HL-60 (cell line): ENCODE measurements around the gene NCS1.

Experiments
- DNase-seq, 2 experiments: peaks; one replicate each; pipeline ENCODE4 v3.0.0-alpha.2; 2010 to 2020; ENCODE audit warnings: low read depth in 1 of 2, low spot score in 1 of 2
- H3K27ac ChIP-seq: fragments of 250-450 bp; sonication (Bioruptor Pico); replicated peaks from 2 replicates; pipeline ENCODE4 v1.5.1; 2020; ENCODE audit warnings: mild to moderate bottlenecking, moderate library complexity
- H3K27me3 ChIP-seq: fragments of 250-450 bp; sonication (Bioruptor Pico); 2 replicates; pipeline ENCODE4 v1.5.1; 2021; ENCODE audit warnings: mild to moderate bottlenecking, moderate library complexity; ENCODE audit not compliant: insufficient read depth, poor library complexity, severe bottlenecking
- H3K4me3 ChIP-seq: replicated peaks from 2 replicates; pipeline ENCODE4 v1.5.1; 2011; ENCODE audit warnings: mild to moderate bottlenecking, control low read depth, low read length; ENCODE audit not compliant: insufficient read depth
- CTCF ChIP-seq: IDR thresholded peaks from one replicate; pipeline ENCODE4 v1.5.1; 2011; ENCODE audit warnings: low read length, control low read depth, inconsistent platforms; ENCODE audit not compliant: insufficient read depth
- GABPA ChIP-seq: IDR thresholded peaks from 2 replicates; pipeline ENCODE4 v1.6.1; 2012; ENCODE audit warnings: low read depth
- POLR2AphosphoS5 ChIP-seq: IDR thresholded peaks from 2 replicates; pipeline ENCODE4 v1.6.1; 2012; ENCODE audit warnings: low read depth
- REST ChIP-seq: IDR thresholded peaks from 2 replicates; pipeline ENCODE4 v1.6.1; 2012; ENCODE audit warnings: low read depth; ENCODE audit not compliant: insufficient replicate concordance
- SPI1 ChIP-seq: IDR thresholded peaks from 2 replicates; pipeline ENCODE4 v1.6.1; 2012; ENCODE audit warnings: low read depth, mild to moderate bottlenecking, borderline replicate concordance

NCS1 gene

GRCh38 chr9:130246126-130246525 lies 73.9 kb downstream of the NCS1 start:
- Histone ChIP-seq H3K27me3 (no peaks in the 10 kb centered on the region), H3K27ac (no peak overlapping the region), H3K4me3 (no peak overlapping the region)
- TF ChIP-seq SPI1 (no peak), GABPA (no peak), POLR2AphosphoS5 (no peak), REST (no peak), CTCF (no peak)
- no peak for DNase-seq

GRCh38 chr9:130254747-130255630 lies 82.8 kb downstream of the NCS1 start:
- Histone ChIP-seq H3K4me3 (no peak overlapping the region), H3K27ac (no peak overlapping the region), H3K27me3 (no peaks in the 10 kb centered on the region)
- DNase-seq, result no peak
- TF ChIP-seq SPI1 (no peak), REST (no peak)

- no peak for TF ChIP-seq REST
- TF ChIP-seq SPI1, result no peak
- no peak for TF ChIP-seq GABPA
- no peak for TF ChIP-seq CTCF
- TF ChIP-seq POLR2AphosphoS5, result no peak
- DNase-seq, result no peak
These were observed 83.5 kb downstream of the NCS1 start for GRCh38 chr9:130255631-130256134.

More at GRCh38 chr9:130255631-130256134, 83.5 kb downstream of the NCS1 start:
- Histone ChIP-seq H3K27me3 (peaks cover 4% of the 10 kb centered on the region), H3K27ac (no peak overlapping the region), H3K4me3 (no peak overlapping the region)
